Uterus (tissue), 4 donors: ENCODE results near the gene BMP5. TPM values are rescaled to one million over a fixed set of nuclear protein-coding genes. Genes with fewer than 3 reads are reported as not detected.

Experiments used
- DNase-seq, 2 donors: peaks; one replicate each; pipeline ENCODE4 v3.0.0-alpha.2; 2019 to 2020
- H3K27ac ChIP-seq, 2 donors: fragments of 200-600 bp; sonication (generic); 1 replicate in 1 of 2; 2 replicates in 1 of 2; pipeline ENCODE4 v1.5.1; 2016 to 2018
- H3K27me3 ChIP-seq, 2 donors: fragments of 200-600 bp; sonication (generic); one replicate each; pipeline ENCODE4 v1.5.1; 2018 to 2019; ENCODE audit warnings: control low read depth in 1 of 2
- H3K36me3 ChIP-seq, 2 donors: fragments of 200-600 bp; sonication (generic); one replicate each; pipeline ENCODE4 v1.5.1; 2019; ENCODE audit warnings: control low read depth in 1 of 2
- H3K4me1 ChIP-seq, 2 donors: fragments of 200-600 bp; sonication (generic); one replicate each; pipeline ENCODE4 v1.5.1; 2018 to 2019; ENCODE audit warnings: control low read depth in 1 of 2
- H3K4me3 ChIP-seq, 2 donors: fragments of 200-600 bp; sonication (generic); 1 replicate in 1 of 2; 2 replicates in 1 of 2; pipeline ENCODE4 v1.5.1; 2018 to 2019; ENCODE audit warnings: mild to moderate bottlenecking in 1 of 2
- H3K9me3 ChIP-seq, 2 donors: fragments of 200-600 bp; sonication (generic); one replicate each; pipeline ENCODE4 v1.5.1; 2019; ENCODE audit warnings: control low read depth in 1 of 2
- CTCF ChIP-seq, 4 experiments: fragments of 200-600 bp in 2 of 4; fragments of 450-650 bp in 2 of 4; sonication (generic) in 2 of 4; IDR thresholded peaks; one replicate each; pipeline ENCODE4 v1.5.1; 2016 to 2019; ENCODE audit warnings: antibody characterized with exemption in 4 of 4, mild to moderate bottlenecking in 2 of 4, moderate library complexity in 1 of 4
- POLR2A ChIP-seq, 2 donors: fragments of 450-650 bp; IDR thresholded peaks; one replicate each; pipeline ENCODE4 v1.6.1; 2016; ENCODE audit warnings: antibody characterized with exemption in 2 of 2, mild to moderate bottlenecking in 1 of 2, moderate library complexity in 1 of 2
- intact Hi-C: fragments of 100-400 bp; cut with DNase I; formaldehyde crosslinking; loops from one replicate; pipeline ENCODE4 v1.15.1; 2023; ENCODE audit warnings: low total_unique reads
- total RNA-seq, 4 donors: library from RNA; depleted of rRNA in 3 of 4; stranded (reverse); fragments of >200 nt in 3 of 4; gene quantifications; one replicate each; pipeline versions ENCODE4 v1.1.0 to v1.2.4, GENCODE V29; 2014 to 2023
- donor health status: DM: yes; HTN: yes; CAD: no.

BMP5 gene
- total RNA-seq, 4 donors from 2014 or later, result 0.41 TPM; not detected in 3

GRCh38 chr6:55775029-55775318 lies 100.4 kb downstream of the BMP5 start:
- Histone ChIP-seq H3K4me3 (no peak overlapping the region), H3K27ac (no peak overlapping the region), H3K27me3 (no peaks in the 10 kb centered on the region), H3K4me1 (no peaks in the 10 kb centered on the region), H3K36me3 (no peaks in the 10 kb centered on the region), H3K9me3 (no peaks in the 10 kb centered on the region)
- no peak for DNase-seq
- intact Hi-C loops, result no loop called here
- no peak for TF ChIP-seq POLR2A (IDR thresholded peaks at IDR 0.05)
- no peak for TF ChIP-seq CTCF (IDR thresholded peaks at IDR 0.05)

- Histone ChIP-seq H3K27ac (no peak overlapping the region), H3K4me1 (no peaks in the 10 kb centered on the region), H3K4me3 (no peak overlapping the region), H3K27me3 (no peaks in the 10 kb centered on the region), H3K9me3 (no peaks in the 10 kb centered on the region), H3K36me3 (no peaks in the 10 kb centered on the region)
- DNase-seq, result no peak
- TF ChIP-seq CTCF (IDR thresholded peaks at IDR 0.05) (no peak), POLR2A (IDR thresholded peaks at IDR 0.05) (no peak)
- intact Hi-C loops, result no loop called here
Observed at GRCh38 chr6:55774286-55775028, 100.9 kb downstream of the BMP5 start.

- Histone ChIP-seq H3K36me3 (no peaks in the 10 kb centered on the region), H3K9me3 (no peaks in the 10 kb centered on the region), H3K27ac (no peak overlapping the region), H3K4me3 (no peak overlapping the region), H3K27me3 (no peaks in the 10 kb centered on the region), H3K4me1 (no peaks in the 10 kb centered on the region)
- DNase-seq, result no peak
- intact Hi-C loops, result no loop called here
- TF ChIP-seq POLR2A (IDR thresholded peaks at IDR 0.05) (no peak), CTCF (IDR thresholded peaks at IDR 0.05) (no peak)
Observed at GRCh38 chr6:55773620-55774216, 101.7 kb downstream of the BMP5 start.

- Histone ChIP-seq H3K27ac (no peak overlapping the region), H3K4me1 (no peaks in the 10 kb centered on the region), H3K27me3 (no peaks in the 10 kb centered on the region), H3K4me3 (no peak overlapping the region), H3K9me3 (no peaks in the 10 kb centered on the region), H3K36me3 (no peaks in the 10 kb centered on the region)
- no peak for DNase-seq
- intact Hi-C loops, result no loop called here
- TF ChIP-seq POLR2A (IDR thresholded peaks at IDR 0.05) (no peak), CTCF (IDR thresholded peaks at IDR 0.05) (no peak)
Observed at GRCh38 chr6:55772730-55773129, 102.7 kb downstream of the BMP5 start.

- Histone ChIP-seq H3K9me3 (no peaks in the 10 kb centered on the region), H3K27ac (no peak overlapping the region), H3K4me1 (no peaks in the 10 kb centered on the region), H3K36me3 (no peaks in the 10 kb centered on the region), H3K4me3 (no peak overlapping the region), H3K27me3 (no peaks in the 10 kb centered on the region)
- TF ChIP-seq CTCF (IDR thresholded peaks at IDR 0.05) (no peak), POLR2A (IDR thresholded peaks at IDR 0.05) (no peak)
- DNase-seq, result no peak
- intact Hi-C loops, result no loop called here
Observed at GRCh38 chr6:55759536-55759935, 115.9 kb downstream of the BMP5 start.
